ENCODE results near the gene GRHL3. TPM values are rescaled to one million over a fixed set of nuclear protein-coding genes. Genes with fewer than 3 reads are reported as not detected.

Gene GRHL3
- total and polyA plus RNA-seq, 2 experiments from 2014 or later: 2.7 to 6.9 TPM

DNA sequence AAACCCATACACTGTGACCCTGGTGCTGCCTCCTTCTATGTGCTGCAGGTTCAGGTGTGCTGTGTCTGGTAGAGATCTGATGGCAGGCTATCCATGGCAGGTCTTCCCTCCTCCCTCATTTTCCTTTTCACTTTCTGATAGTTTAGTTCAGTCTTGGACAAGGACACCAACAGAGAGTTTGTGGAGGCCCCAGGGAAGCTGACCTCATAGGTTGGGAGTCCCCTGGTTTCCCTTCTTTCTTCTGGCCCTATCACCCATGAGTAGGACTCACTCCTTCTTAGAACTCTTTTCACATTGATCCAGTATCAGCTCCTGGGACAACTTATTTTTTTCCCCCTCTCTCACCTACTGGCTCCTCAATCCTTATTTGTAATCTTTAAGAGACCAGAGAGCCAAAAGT lies 8.3 kb downstream of the GRHL3 start:
- DNase-seq (ENCODE audit: low spot score): no peak
- no peaks in the 10 kb centered on the region for H3K79me2 ChIP-seq
- H3K4me3 ChIP-seq: no peak overlapping the region
- no peaks in the 10 kb centered on the region for H4K20me1 ChIP-seq (ENCODE audit: insufficient read depth, poor library complexity, severe bottlenecking)
- no peaks in the 10 kb centered on the region for H3K36me3 ChIP-seq (replicated peaks; ENCODE audit: insufficient read depth, low read depth)
- no peaks in the 10 kb centered on the region for H3K9me3 ChIP-seq (ENCODE audit: low read depth)
- no peak overlapping the region for H3K4me2 ChIP-seq
- H3K9me2 ChIP-seq (replicated peaks; ENCODE audit: insufficient read depth): no peaks in the 10 kb centered on the region
- H3K27ac ChIP-seq: no peak overlapping the region
- peaks cover 4% of the 10 kb centered on the region for H3K27me3 ChIP-seq
- no peak overlapping the region for H2AFZ ChIP-seq
- TF ChIP-seq, protein P1, sequence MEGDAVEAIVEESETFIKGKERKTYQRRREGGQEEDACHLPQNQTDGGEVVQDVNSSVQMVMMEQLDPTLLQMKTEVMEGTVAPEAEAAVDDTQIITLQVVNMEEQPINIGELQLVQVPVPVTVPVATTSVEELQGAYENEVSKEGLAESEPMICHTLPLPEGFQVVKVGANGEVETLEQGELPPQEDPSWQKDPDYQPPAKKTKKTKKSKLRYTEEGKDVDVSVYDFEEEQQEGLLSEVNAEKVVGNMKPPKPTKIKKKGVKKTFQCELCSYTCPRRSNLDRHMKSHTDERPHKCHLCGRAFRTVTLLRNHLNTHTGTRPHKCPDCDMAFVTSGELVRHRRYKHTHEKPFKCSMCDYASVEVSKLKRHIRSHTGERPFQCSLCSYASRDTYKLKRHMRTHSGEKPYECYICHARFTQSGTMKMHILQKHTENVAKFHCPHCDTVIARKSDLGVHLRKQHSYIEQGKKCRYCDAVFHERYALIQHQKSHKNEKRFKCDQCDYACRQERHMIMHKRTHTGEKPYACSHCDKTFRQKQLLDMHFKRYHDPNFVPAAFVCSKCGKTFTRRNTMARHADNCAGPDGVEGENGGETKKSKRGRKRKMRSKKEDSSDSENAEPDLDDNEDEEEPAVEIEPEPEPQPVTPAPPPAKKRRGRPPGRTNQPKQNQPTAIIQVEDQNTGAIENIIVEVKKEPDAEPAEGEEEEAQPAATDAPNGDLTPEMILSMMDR (IDR thresholded peaks at IDR 0.05; ENCODE audit: poor library complexity): no peak
- TF ChIP-seq EZH2phosphoT487 (IDR thresholded peaks at IDR 0.05; ENCODE audit: low read depth, severe bottlenecking, unreplicated experiment): no peak
- no peak for TF ChIP-seq EZH2 (IDR thresholded peaks at IDR 0.05; ENCODE audit: borderline replicate concordance)
- no peaks in the 10 kb centered on the region for H3K4me1 ChIP-seq (ENCODE audit: insufficient read depth)

DNA sequence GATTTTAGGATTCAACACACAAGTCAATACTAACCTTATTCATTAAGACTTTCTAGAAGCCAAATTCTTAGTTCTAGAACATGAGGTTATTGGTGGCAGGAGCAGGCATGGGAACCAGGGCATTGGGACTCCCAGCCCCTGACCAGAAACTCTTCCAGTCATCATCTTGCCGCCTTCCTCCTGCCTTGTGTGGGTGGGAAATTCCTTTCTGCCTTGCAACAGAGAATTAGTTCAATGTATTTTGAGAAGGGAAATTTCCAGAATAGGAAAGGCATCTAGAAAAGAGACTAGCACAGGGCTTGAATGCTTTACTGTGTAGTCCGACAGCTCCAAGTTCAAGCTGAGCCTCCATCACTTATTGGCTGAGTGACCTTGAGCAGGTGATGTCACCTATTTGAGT lies 8.7 kb downstream of the GRHL3 start:
- 89% methylated on average over 2 of the region's 2 CpGs for WGBS (ENCODE audit: low lambda C conversion rate, missing lambda C conversion rate)
- Histone ChIP-seq H3K4me2 (no peak overlapping the region), H4K20me1 (ENCODE audit: insufficient read depth, poor library complexity, severe bottlenecking) (no peaks in the 10 kb centered on the region), H3K4me3 (no peak overlapping the region), H3K9me3 (ENCODE audit: low read depth) (no peaks in the 10 kb centered on the region), H3K9me2 (replicated peaks; ENCODE audit: insufficient read depth) (no peaks in the 10 kb centered on the region), H3K27ac (no peak overlapping the region), H3K27me3 (peaks cover 2% of the 10 kb centered on the region), H2AFZ (no peak overlapping the region), H3K79me2 (no peaks in the 10 kb centered on the region), H3K4me1 (ENCODE audit: insufficient read depth) (no peaks in the 10 kb centered on the region), H3K36me3 (replicated peaks; ENCODE audit: insufficient read depth, low read depth) (no peaks in the 10 kb centered on the region)
- no peak for DNase-seq (ENCODE audit: low spot score)
- TF ChIP-seq, protein P1 (IDR thresholded peaks at IDR 0.05; ENCODE audit: poor library complexity): no peak
- TF ChIP-seq EZH2 (IDR thresholded peaks at IDR 0.05; ENCODE audit: borderline replicate concordance) (no peak), EZH2phosphoT487 (IDR thresholded peaks at IDR 0.05; ENCODE audit: low read depth, severe bottlenecking, unreplicated experiment) (no peak)

DNA sequence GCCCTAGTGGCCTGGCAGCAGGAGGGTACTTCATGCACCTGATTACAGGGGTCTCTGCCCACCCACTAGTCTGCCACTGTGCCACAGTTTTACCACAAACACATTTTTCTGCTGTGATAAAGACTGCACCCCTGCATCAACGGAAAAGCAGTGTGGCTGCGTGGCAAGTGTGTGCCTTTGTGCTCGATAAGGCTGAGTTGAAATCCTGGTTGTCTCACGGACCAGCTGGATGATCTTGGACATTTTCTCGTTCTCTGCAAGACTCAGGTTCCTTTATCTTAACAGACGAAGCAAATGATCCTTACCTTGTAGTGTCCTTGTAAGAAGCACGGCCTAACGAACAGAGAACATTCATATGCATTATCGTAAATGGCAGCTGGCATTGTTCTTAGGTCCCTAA lies 10.2 kb downstream of the GRHL3 start:
- TF ChIP-seq EZH2phosphoT487 (IDR thresholded peaks at IDR 0.05; ENCODE audit: low read depth, severe bottlenecking, unreplicated experiment) (no peak), EZH2 (IDR thresholded peaks at IDR 0.05; ENCODE audit: borderline replicate concordance) (no peak)
- TF ChIP-seq, protein P1 (IDR thresholded peaks at IDR 0.05; ENCODE audit: poor library complexity): no peak
- no peaks in the 10 kb centered on the region for H3K79me2 ChIP-seq
- no peak overlapping the region for H3K4me2 ChIP-seq
- H4K20me1 ChIP-seq (ENCODE audit: insufficient read depth, poor library complexity, severe bottlenecking): no peaks in the 10 kb centered on the region
- H3K9me3 ChIP-seq (ENCODE audit: low read depth): no peaks in the 10 kb centered on the region
- no peak overlapping the region for H3K4me3 ChIP-seq
- no peaks in the 10 kb centered on the region for H3K36me3 ChIP-seq (replicated peaks; ENCODE audit: insufficient read depth, low read depth)
- no peak overlapping the region for H3K27ac ChIP-seq
- H3K27me3 ChIP-seq: no peaks in the 10 kb centered on the region
- no peaks in the 10 kb centered on the region for H3K9me2 ChIP-seq (replicated peaks; ENCODE audit: insufficient read depth)
- H2AFZ ChIP-seq: no peak overlapping the region
- H3K4me1 ChIP-seq (ENCODE audit: insufficient read depth): no peaks in the 10 kb centered on the region
- no peak for DNase-seq (ENCODE audit: low spot score)
- WGBS (ENCODE audit: low lambda C conversion rate, missing lambda C conversion rate): 81% methylated on average over 9 of the region's 9 CpGs

All from hepatocyte (in vitro differentiated cells).